LNCAP (cell line): ENCODE results near the gene ANTXR1.

Source experiments
- CTCF ChIP-seq: fragments of 450-650 bp; IDR thresholded peaks from 2 replicates; pipeline ENCODE4 v1.5.1; 2017; ENCODE audit warnings: mild to moderate bottlenecking

Gene ANTXR1

GRCh38 chr2:69030800-69031428, 17.9 kb downstream of the ANTXR1 start:
- no peak for TF ChIP-seq CTCF

- TF ChIP-seq CTCF, result no peak
Observed at GRCh38 chr2:69031466-69031865, 18.5 kb downstream of the ANTXR1 start.

- no peak for TF ChIP-seq CTCF
Observed at GRCh38 chr2:69032336-69032735, 19.4 kb downstream of the ANTXR1 start.

- TF ChIP-seq CTCF, result no peak
Observed at GRCh38 chr2:69033461-69034095, 20.6 kb downstream of the ANTXR1 start.

GRCh38 chr2:69034122-69034521, 21.1 kb downstream of the ANTXR1 start:
- TF ChIP-seq CTCF, result no peak

- TF ChIP-seq CTCF, result no peak
Observed at GRCh38 chr2:69034845-69035244, 21.9 kb downstream of the ANTXR1 start.

GRCh38 chr2:69036926-69037325, 23.9 kb downstream of the ANTXR1 start:
- TF ChIP-seq CTCF, result no peak
